Measurements from ENCODE around the gene SIPA1. TPM values are rescaled to one million over a fixed set of nuclear protein-coding genes. Genes with fewer than 3 reads are reported as not detected.

Gene SIPA1
- total and polyA plus RNA-seq, 2 of the 13 experiments (the other 11 are each of a cell fraction or from before 2014, with no cell fraction given) = 5.8 to 7.7 TPM

DNA sequence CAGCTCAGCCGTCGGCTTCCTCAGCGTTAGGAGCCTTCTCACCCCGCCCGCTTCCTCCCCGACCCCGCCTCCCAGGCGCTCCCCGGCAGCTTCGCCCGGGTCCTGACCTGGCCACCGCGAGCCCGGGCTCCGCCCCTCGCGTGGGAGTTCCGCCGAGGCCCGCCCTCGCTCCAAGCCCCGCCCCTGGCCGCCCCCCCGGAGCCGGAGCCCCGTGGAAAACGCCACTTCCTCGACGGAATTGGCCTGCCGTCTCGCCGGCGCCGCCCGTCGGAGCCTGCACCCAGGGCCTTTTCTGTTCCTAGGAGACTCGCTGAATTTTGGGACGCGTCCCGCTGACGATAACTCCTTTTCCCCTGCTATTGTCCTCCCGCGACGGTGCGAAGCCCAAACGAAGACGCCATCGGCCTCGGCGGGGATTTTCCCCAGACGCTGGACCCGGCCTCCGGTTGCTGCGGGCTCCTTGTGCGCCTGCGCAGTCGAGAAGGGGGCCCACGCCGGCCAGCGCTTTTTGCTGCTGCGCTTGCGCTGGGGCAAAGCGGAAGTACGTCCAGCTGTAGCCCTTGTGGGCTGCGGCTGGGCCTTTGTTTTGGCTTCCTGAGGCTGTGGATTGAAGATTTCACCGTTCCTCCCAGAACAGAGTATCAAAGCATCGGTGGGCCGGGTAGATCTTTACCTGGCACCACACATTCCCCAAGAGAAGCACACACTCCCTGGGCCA is 14.8 kb downstream of the SIPA1 start (continued):
- no peak for TF ChIP-seq SIN3B (IDR thresholded peaks at IDR 0.05; ENCODE audit: low read length)
- TF ChIP-seq MYC (CRISPR knock-in tag; IDR thresholded peaks at IDR 0.05; ENCODE audit: borderline replicate concordance) = peak; percentile 63
- peak; percentile 71; the same call in 1 of the 2 replicates for TF ChIP-seq AKAP8 (CRISPR knock-in tag; IDR thresholded peaks at IDR 0.05)
- no peak for TF ChIP-seq NFRKB (IDR thresholded peaks at IDR 0.05)
- no peak for TF ChIP-seq SMC3 (IDR thresholded peaks at IDR 0.05; ENCODE audit: low read length)
- TF ChIP-seq GATA4 (IDR thresholded peaks at IDR 0.05; ENCODE audit: borderline replicate concordance, low read depth) = no peak
- no peak for TF ChIP-seq RFXANK (CRISPR knock-in tag; IDR thresholded peaks at IDR 0.05)
- TF ChIP-seq, protein P1, sequence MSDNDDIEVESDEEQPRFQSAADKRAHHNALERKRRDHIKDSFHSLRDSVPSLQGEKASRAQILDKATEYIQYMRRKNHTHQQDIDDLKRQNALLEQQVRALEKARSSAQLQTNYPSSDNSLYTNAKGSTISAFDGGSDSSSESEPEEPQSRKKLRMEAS (IDR thresholded peaks at IDR 0.05) = peak; percentile 46
- peak; percentile 63 for TF ChIP-seq ZNF331 (CRISPR knock-in tag; IDR thresholded peaks at IDR 0.05)
- TF ChIP-seq ZNF572 (CRISPR knock-in tag; IDR thresholded peaks at IDR 0.05) = 0 out of 2 replicates have a peak, but pooled peaks have one; percentile 48
- TF ChIP-seq EEA1 (CRISPR knock-in tag; IDR thresholded peaks at IDR 0.05; ENCODE audit: borderline replicate concordance) = 0 out of 2 replicates have a peak, but pooled peaks have one; percentile 32
- TF ChIP-seq MBD4 (IDR thresholded peaks at IDR 0.05; ENCODE audit: borderline replicate concordance, low read length) = no peak
- TF ChIP-seq ZNF138 (CRISPR knock-in tag; IDR thresholded peaks at IDR 0.05; ENCODE audit: low read depth) = no peak
- peak; percentile 79 for TF ChIP-seq MED8 (CRISPR knock-in tag; IDR thresholded peaks at IDR 0.05; ENCODE audit: insufficient replicate concordance)
- no peak for TF ChIP-seq HDAC6 (IDR thresholded peaks at IDR 0.05; ENCODE audit: low read depth, low read length)
- TF ChIP-seq NFKB2 (CRISPR knock-in tag; IDR thresholded peaks at IDR 0.05; ENCODE audit: borderline replicate concordance) = no peak; the same call in 1 of the 2 replicates
- TF ChIP-seq ZNF781 (CRISPR knock-in tag; IDR thresholded peaks at IDR 0.05; ENCODE audit: borderline replicate concordance, not compliant biosample characterization) = peak; percentile 89
- no peak for TF ChIP-seq NFIB (CRISPR knock-in tag; IDR thresholded peaks at IDR 0.05; ENCODE audit: borderline replicate concordance)
- TF ChIP-seq SALL1 (CRISPR knock-in tag; IDR thresholded peaks at IDR 0.05) = peak; percentile 74
- TF ChIP-seq ZNF121 (CRISPR knock-in tag; IDR thresholded peaks at IDR 0.05) = no peak
- TF ChIP-seq IRF2 (CRISPR knock-in tag; IDR thresholded peaks at IDR 0.05) = 0 out of 2 replicates have a peak, but pooled peaks have one; percentile 28
- no peak for TF ChIP-seq ATRX (CRISPR knock-in tag; IDR thresholded peaks at IDR 0.05; ENCODE audit: borderline replicate concordance)
- TF ChIP-seq SNAPC4 (CRISPR knock-in tag; IDR thresholded peaks at IDR 0.05) = 0 out of 2 replicates have a peak, but pooled peaks have one; percentile 24
- no peak for TF ChIP-seq KAT2B (IDR thresholded peaks at IDR 0.05; ENCODE audit: borderline replicate concordance, low read depth, low read length)
- TF ChIP-seq CBX5 (CRISPR knock-in tag; IDR thresholded peaks at IDR 0.05; ENCODE audit: borderline replicate concordance) = no peak
- TF ChIP-seq HMG20B (CRISPR knock-in tag; conservative IDR thresholded peaks at IDR 0.05) = no peak
- TF ChIP-seq ZNF34 (CRISPR knock-in tag; IDR thresholded peaks at IDR 0.05; ENCODE audit: borderline replicate concordance) = no peak
- TF ChIP-seq ZNF333 (CRISPR knock-in tag; IDR thresholded peaks at IDR 0.05; ENCODE audit: borderline replicate concordance) = 0 out of 2 replicates have a peak, but pooled peaks have one; percentile 23
